DOHH2 (cell line): ENCODE results near the gene TMEM266.

Source experiments
- H3F3A ChIP-seq: fragments of 200-600 bp; sonication (generic), shearing (Covaris generic); 2 replicates; pipeline ENCODE4 v1.6.0; 2016; ENCODE audit warnings: antibody characterized with exemption, mild to moderate bottlenecking; ENCODE audit not compliant: control insufficient read depth, insufficient read depth
- H3K27ac ChIP-seq: fragments of 200-600 bp; sonication (generic); 2 replicates; pipeline ENCODE4 v1.5.1; 2014; ENCODE audit warnings: low read depth, mild to moderate bottlenecking, low read length, moderate library complexity
- H3K27me3 ChIP-seq: fragments of 200-600 bp; sonication (generic); 2 replicates; pipeline ENCODE4 v1.6.1; 2014; ENCODE audit warnings: mild to moderate bottlenecking, low read length, mixed read lengths; ENCODE audit not compliant: control insufficient read depth
- H3K36me3 ChIP-seq: fragments of 200-600 bp; sonication (generic); 2 replicates; pipeline ENCODE4 v1.6.1; 2014; ENCODE audit warnings: mild to moderate bottlenecking, low read length, moderate library complexity, mixed read lengths; ENCODE audit not compliant: control insufficient read depth
- H3K4me1 ChIP-seq: fragments of 200-600 bp; sonication (generic); 2 replicates; pipeline ENCODE4 v1.6.1; 2014; ENCODE audit warnings: mild to moderate bottlenecking, low read length, mixed read lengths; ENCODE audit not compliant: control insufficient read depth
- H3K4me2 ChIP-seq: fragments of 200-600 bp; sonication (generic); 2 replicates; pipeline ENCODE4 v1.6.0; 2014; ENCODE audit warnings: mild to moderate bottlenecking, low read length, moderate library complexity
- H3K4me3 ChIP-seq: fragments of 200-600 bp; sonication (generic); 2 replicates; pipeline ENCODE4 v1.5.1; 2014; ENCODE audit warnings: mild to moderate bottlenecking, low read length, mixed read lengths
- H3K79me2 ChIP-seq: fragments of 200-600 bp; sonication (generic); 2 replicates; pipeline ENCODE4 v1.6.1; 2014; ENCODE audit warnings: mild to moderate bottlenecking, low read length, mixed read lengths; ENCODE audit not compliant: control insufficient read depth
- H3K9me2 ChIP-seq: fragments of 200-600 bp; sonication (generic); replicated peaks from 2 replicates; pipeline ENCODE4 v1.6.1; 2014; ENCODE audit warnings: mild to moderate bottlenecking, low read length, mixed read lengths; ENCODE audit not compliant: control insufficient read depth
- H3K9me3 ChIP-seq: fragments of 200-600 bp; sonication (generic); 2 replicates; pipeline ENCODE4 v1.6.1; 2014; ENCODE audit warnings: antibody characterized with exemption, low read length, mixed read lengths; ENCODE audit not compliant: control insufficient read depth, insufficient read depth
- H4K20me1 ChIP-seq: fragments of 200-600 bp; sonication (generic); 2 replicates; pipeline ENCODE4 v1.6.0; 2014; ENCODE audit warnings: low read depth, mild to moderate bottlenecking, antibody characterized with exemption, low read length, moderate library complexity; ENCODE audit not compliant: control insufficient read depth, insufficient read depth
- EZH2phosphoT487 ChIP-seq: fragments of 200-600 bp; sonication (generic); IDR thresholded peaks from 2 replicates; pipeline ENCODE4 v1.6.1; 2017; ENCODE audit warnings: borderline replicate concordance, mild to moderate bottlenecking, antibody characterized with exemption, low read length, moderate library complexity, mixed read lengths
- TF ChIP-seq, protein P1 (sequence below): fragments of 200-600 bp; sonication (generic); IDR thresholded peaks from one replicate; pipeline ENCODE4 v1.5.1; 2014; ENCODE audit warnings: antibody characterized with exemption, mild to moderate bottlenecking, low read depth, low read length; ENCODE audit not compliant: poor library complexity, severe bottlenecking

The TMEM266 gene

DNA sequence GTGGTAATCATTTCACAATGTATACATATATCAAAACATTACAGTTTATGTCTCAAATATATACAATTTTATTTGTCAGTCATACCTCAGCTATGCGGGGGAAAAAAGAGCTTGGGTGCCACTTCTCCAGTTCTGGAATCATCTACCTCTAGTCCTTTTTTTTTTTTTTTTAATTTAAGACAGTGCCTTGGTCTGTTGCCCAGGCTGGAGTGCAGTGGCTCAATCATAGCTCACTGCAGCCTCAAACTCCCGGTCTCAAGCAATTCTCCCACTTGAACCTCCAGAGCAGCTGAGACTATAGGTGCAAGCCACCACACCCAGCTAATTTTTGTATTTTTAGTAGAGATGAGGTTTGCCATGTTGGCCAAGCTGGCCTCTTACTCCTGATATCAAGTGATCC is 67.4 kb downstream of the TMEM266 start:
- no peaks in the 10 kb centered on the region for H3K4me1 ChIP-seq
- no peak overlapping the region for H3K4me3 ChIP-seq
- H3K4me2 ChIP-seq: no peak overlapping the region
- no peaks in the 10 kb centered on the region for H3F3A ChIP-seq
- H4K20me1 ChIP-seq: no peaks in the 10 kb centered on the region
- peaks cover 12% of the 10 kb centered on the region for H3K27me3 ChIP-seq
- H3K9me3 ChIP-seq: no peaks in the 10 kb centered on the region
- H3K36me3 ChIP-seq: no peaks in the 10 kb centered on the region
- TF ChIP-seq, protein P1, sequence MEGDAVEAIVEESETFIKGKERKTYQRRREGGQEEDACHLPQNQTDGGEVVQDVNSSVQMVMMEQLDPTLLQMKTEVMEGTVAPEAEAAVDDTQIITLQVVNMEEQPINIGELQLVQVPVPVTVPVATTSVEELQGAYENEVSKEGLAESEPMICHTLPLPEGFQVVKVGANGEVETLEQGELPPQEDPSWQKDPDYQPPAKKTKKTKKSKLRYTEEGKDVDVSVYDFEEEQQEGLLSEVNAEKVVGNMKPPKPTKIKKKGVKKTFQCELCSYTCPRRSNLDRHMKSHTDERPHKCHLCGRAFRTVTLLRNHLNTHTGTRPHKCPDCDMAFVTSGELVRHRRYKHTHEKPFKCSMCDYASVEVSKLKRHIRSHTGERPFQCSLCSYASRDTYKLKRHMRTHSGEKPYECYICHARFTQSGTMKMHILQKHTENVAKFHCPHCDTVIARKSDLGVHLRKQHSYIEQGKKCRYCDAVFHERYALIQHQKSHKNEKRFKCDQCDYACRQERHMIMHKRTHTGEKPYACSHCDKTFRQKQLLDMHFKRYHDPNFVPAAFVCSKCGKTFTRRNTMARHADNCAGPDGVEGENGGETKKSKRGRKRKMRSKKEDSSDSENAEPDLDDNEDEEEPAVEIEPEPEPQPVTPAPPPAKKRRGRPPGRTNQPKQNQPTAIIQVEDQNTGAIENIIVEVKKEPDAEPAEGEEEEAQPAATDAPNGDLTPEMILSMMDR: no peak
- no peak for TF ChIP-seq EZH2phosphoT487
- no peaks in the 10 kb centered on the region for H3K79me2 ChIP-seq
- no peaks in the 10 kb centered on the region for H3K9me2 ChIP-seq
- no peak overlapping the region for H3K27ac ChIP-seq

DNA sequence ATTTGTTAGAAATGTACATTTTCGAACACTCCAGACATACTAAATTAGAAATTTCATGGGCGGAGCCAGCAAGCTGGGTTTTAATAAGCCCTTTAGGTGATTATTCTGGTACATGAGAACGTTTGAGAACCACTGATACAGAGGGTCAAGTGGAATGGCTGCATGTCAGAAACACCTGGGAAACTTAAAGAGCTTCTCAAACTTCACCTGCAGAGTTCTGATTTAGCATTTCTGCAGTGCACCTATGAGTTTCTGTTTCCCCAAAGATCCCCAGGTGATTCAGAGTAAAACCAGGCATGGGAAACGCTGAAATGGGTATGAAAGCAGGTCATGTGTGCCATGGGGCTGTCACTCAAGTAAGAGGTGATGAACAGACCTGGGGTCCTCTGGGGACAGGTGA is 68.1 kb downstream of the TMEM266 start:
- Histone ChIP-seq H3K4me3 (no peak overlapping the region), H3K9me2 (no peaks in the 10 kb centered on the region), H3K9me3 (no peaks in the 10 kb centered on the region), H4K20me1 (no peaks in the 10 kb centered on the region), H3K27me3 (peaks cover 7% of the 10 kb centered on the region), H3K79me2 (no peaks in the 10 kb centered on the region), H3K4me1 (no peaks in the 10 kb centered on the region), H3K4me2 (no peak overlapping the region), H3F3A (no peaks in the 10 kb centered on the region), H3K27ac (no peak overlapping the region), H3K36me3 (no peaks in the 10 kb centered on the region)
- TF ChIP-seq, protein P1: no peak
- no peak for TF ChIP-seq EZH2phosphoT487

DNA sequence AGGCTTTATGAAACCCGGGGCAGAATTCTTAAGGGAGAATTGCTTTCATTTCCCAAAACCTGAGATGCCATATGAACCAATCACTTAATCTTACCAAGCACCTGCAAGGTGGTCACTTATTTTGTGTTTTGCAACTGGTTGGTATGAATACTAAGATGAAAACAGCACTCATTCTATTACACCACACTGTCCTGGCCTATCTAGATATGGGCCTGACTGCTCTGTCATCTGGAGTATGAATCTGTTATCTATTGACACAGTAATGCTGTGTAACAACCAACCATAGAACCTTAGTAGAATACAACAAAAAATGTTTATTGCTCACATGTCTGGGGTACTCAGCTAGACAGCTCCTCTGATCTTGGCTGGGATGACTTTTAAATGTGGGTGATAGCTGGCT is 74.8 kb downstream of the TMEM266 start:
- Histone ChIP-seq H3K9me3 (no peaks in the 10 kb centered on the region), H3K9me2 (no peaks in the 10 kb centered on the region), H3K27ac (no peak overlapping the region), H4K20me1 (no peaks in the 10 kb centered on the region), H3K4me1 (no peaks in the 10 kb centered on the region), H3K4me3 (no peak overlapping the region), H3K36me3 (no peaks in the 10 kb centered on the region), H3K27me3 (peaks cover 14% of the 10 kb centered on the region), H3K4me2 (no peak overlapping the region), H3K79me2 (no peaks in the 10 kb centered on the region), H3F3A (no peaks in the 10 kb centered on the region)
- TF ChIP-seq, protein P1: no peak
- no peak for TF ChIP-seq EZH2phosphoT487

DNA sequence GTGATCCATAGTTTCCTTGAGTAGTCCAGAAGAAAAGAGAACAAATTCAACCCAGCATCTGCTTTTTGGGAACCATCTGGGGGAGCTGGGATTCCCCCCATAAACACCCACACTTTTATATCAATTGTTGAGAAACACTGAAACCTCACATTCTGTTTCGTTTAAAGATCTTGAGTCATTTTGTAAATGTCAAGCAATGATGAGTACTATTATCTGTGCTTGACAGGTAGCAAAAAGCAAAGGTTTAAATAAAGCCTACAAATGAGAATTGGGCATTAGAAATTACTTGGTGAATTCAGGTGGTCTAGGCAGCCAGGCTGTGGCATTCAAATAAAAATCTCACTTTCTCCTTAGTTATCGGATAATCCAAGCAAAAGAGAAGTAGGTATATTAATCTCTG is 75.7 kb downstream of the TMEM266 start:
- Histone ChIP-seq H3K9me2 (no peaks in the 10 kb centered on the region), H3K4me1 (no peaks in the 10 kb centered on the region), H4K20me1 (no peaks in the 10 kb centered on the region), H3K4me2 (no peak overlapping the region), H3F3A (no peaks in the 10 kb centered on the region), H3K27ac (no peak overlapping the region), H3K27me3 (peaks cover 20% of the 10 kb centered on the region), H3K79me2 (no peaks in the 10 kb centered on the region), H3K4me3 (no peak overlapping the region), H3K36me3 (no peaks in the 10 kb centered on the region), H3K9me3 (no peaks in the 10 kb centered on the region)
- TF ChIP-seq EZH2phosphoT487: no peak
- TF ChIP-seq, protein P1: no peak
